WTC11 (cell line): ENCODE results near the gene DPH1. TPM values are rescaled to one million over a fixed set of nuclear protein-coding genes. Genes with fewer than 3 reads are reported as not detected.

Experiments used
- ATAC-seq: fragments of 200-7000 bp; cut with Tn5 transposase; 2 replicates; pipeline ENCODE4 v1.10.0; 2021; ENCODE audit warnings: mild to moderate bottlenecking, moderate library complexity
- CTCF ChIA-PET: fragments of 300-600 bp; sonication (Branson Sonifier 250); formaldehyde crosslinking; loops from one replicate; lab custom pipeline; 2021; ENCODE audit warnings: antibody characterized with exemption; lab: Charles Lee
- POLR2A ChIA-PET: fragments of 350-600 bp; sonication (Branson Sonifier 250); formaldehyde crosslinking; loops from one replicate; lab custom pipeline; 2021; ENCODE audit warnings: antibody characterized with exemption; lab: Charles Lee
- DNase-seq: peaks from one replicate; pipeline ENCODE4 v3.0.0; 2021; ENCODE audit warnings: low spot score
- H3K27ac Mint-ChIP-seq: 2 replicates; pipeline ENCODE4 v1.8.0; 2021; ENCODE audit warnings: mixed read lengths
- H3K27me3 Mint-ChIP-seq: 2 replicates; pipeline ENCODE4 v1.8.0; 2021; ENCODE audit warnings: low read depth, mild to moderate bottlenecking, moderate library complexity, mixed read lengths
- H3K36me3 Mint-ChIP-seq: 2 replicates; pipeline ENCODE4 v1.8.0; 2021; ENCODE audit warnings: mixed read lengths
- H3K4me1 Mint-ChIP-seq: 2 replicates; pipeline ENCODE4 v1.8.0; 2022; ENCODE audit warnings: mixed read lengths
- H3K4me3 Mint-ChIP-seq: 2 replicates; pipeline ENCODE4 v1.8.0; 2021; ENCODE audit warnings: mild to moderate bottlenecking, moderate library complexity, mixed read lengths
- H3K9me3 Mint-ChIP-seq: 2 replicates; pipeline ENCODE4 v1.8.0; 2021; ENCODE audit warnings: mixed read lengths
- ATF1 ChIP-seq: sonication (generic); formaldehyde crosslinking; IDR thresholded peaks from 2 replicates; pipeline ENCODE4 v1.8.1; 2023; ENCODE audit warnings: mild to moderate bottlenecking, moderate library complexity, missing genetic modification reagents
- ETV6 ChIP-seq: sonication (generic); formaldehyde crosslinking; IDR thresholded peaks from 2 replicates; pipeline ENCODE4 v1.8.1; 2022; ENCODE audit warnings: mild to moderate bottlenecking, missing genetic modification reagents
- FOXP1 ChIP-seq: sonication (generic); formaldehyde crosslinking; IDR thresholded peaks from 2 replicates; pipeline ENCODE4 v1.8.0; 2022; ENCODE audit warnings: missing genetic modification reagents, mild to moderate bottlenecking, moderate library complexity, borderline replicate concordance
- GRHL2 ChIP-seq: fragments of 250-450 bp; sonication (Bioruptor Pico); IDR thresholded peaks from 2 replicates; pipeline ENCODE4 v1.8.0; 2022; ENCODE audit warnings: mild to moderate bottlenecking, moderate library complexity; ENCODE audit not compliant: insufficient replicate concordance, severe bottlenecking
- GTF2I ChIP-seq: fragments of 250-450 bp; sonication (Bioruptor Pico); conservative IDR thresholded peaks from 2 replicates; pipeline ENCODE4 v1.4.0; 2021; ENCODE audit warnings: mild to moderate bottlenecking
- IRF2 ChIP-seq: sonication (generic); formaldehyde crosslinking; IDR thresholded peaks from 2 replicates; pipeline ENCODE4 v1.8.0; 2022; ENCODE audit warnings: low read depth, missing genetic modification reagents, borderline replicate concordance
- NFE2L1 ChIP-seq: sonication (generic); formaldehyde crosslinking; IDR thresholded peaks from 2 replicates; pipeline ENCODE4 v1.8.1; 2023; ENCODE audit warnings: missing genetic modification reagents
- PRRX2 ChIP-seq: fragments of 250-450 bp; sonication (Bioruptor Pico); IDR thresholded peaks from 2 replicates; pipeline ENCODE4 v1.8.0; 2021; ENCODE audit warnings: mild to moderate bottlenecking
- RORB ChIP-seq: fragments of 250-450 bp; sonication (Bioruptor Pico); IDR thresholded peaks from 2 replicates; pipeline ENCODE4 v1.9.0; 2021; ENCODE audit warnings: mild to moderate bottlenecking
- TCF7 ChIP-seq: sonication (generic); formaldehyde crosslinking; IDR thresholded peaks from 2 replicates; pipeline ENCODE4 v1.8.0; 2022; ENCODE audit warnings: mild to moderate bottlenecking, low read depth, missing genetic modification reagents, moderate library complexity
- ZMAT4 ChIP-seq: fragments of 250-450 bp; sonication (Bioruptor Pico); IDR thresholded peaks from 2 replicates; pipeline ENCODE4 v1.9.0; 2021; ENCODE audit warnings: mild to moderate bottlenecking
- ZNF532 ChIP-seq: fragments of 250-450 bp; sonication (Bioruptor Pico); IDR thresholded peaks from 2 replicates; pipeline ENCODE4 v1.9.0; 2021; ENCODE audit warnings: mild to moderate bottlenecking, borderline replicate concordance
- ZNF671 ChIP-seq: fragments of 250-450 bp; sonication (Bioruptor Pico); IDR thresholded peaks from 2 replicates; pipeline ENCODE4 v1.8.0; 2021; ENCODE audit warnings: mild to moderate bottlenecking
- total RNA-seq: library from RNA; stranded (reverse); gene quantifications from 3 replicates; pipeline ENCODE4 v1.2.3, GENCODE V29; 2021
- TF ChIP-seq, protein P1 (sequence below): sonication (generic); formaldehyde crosslinking; IDR thresholded peaks from 2 replicates; pipeline ENCODE4 v1.8.0; 2022; ENCODE audit warnings: mild to moderate bottlenecking, missing genetic modification reagents
- TF ChIP-seq, protein P2 (sequence below): sonication (generic); formaldehyde crosslinking; IDR thresholded peaks from 2 replicates; pipeline ENCODE4 v1.8.0; 2022; ENCODE audit warnings: mild to moderate bottlenecking, missing genetic modification reagents
- TF ChIP-seq, protein P3 (sequence below): sonication (generic); formaldehyde crosslinking; IDR thresholded peaks from 2 replicates; pipeline ENCODE4 v1.8.0; 2022; ENCODE audit warnings: mild to moderate bottlenecking, missing genetic modification reagents
- TF ChIP-seq, protein P4 (sequence below): sonication (generic); formaldehyde crosslinking; IDR thresholded peaks from 2 replicates; pipeline ENCODE4 v1.8.1; 2022; ENCODE audit warnings: mild to moderate bottlenecking, missing genetic modification reagents, moderate library complexity, borderline replicate concordance

DPH1 gene
- total RNA-seq, 1 experiment from 2014 or later, result 43.2 TPM

DNA sequence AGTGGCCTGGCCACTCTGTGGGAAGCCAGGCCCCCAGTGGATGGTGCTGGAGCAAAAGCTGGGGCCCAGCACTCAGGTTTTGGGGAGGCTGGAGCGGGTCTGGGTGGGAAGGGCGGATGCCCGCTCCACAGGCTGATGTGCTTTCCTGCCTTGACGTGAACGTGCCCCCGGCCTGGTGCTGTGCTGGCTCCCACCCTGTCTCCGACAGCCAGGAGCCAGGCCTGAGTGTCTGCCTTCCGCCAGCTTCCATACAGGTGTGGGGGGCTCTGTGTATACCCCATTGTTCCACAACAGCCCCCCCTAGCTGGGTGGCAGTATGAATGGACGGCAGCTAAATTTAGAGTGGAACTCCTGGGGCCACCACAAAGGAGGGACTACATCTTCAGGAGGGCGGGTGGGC is 45.0 kb downstream of the DPH1 start:
- CTCF ChIA-PET, result interaction anchor here (1.1 to 3.7 kb wide), 8 partner anchors 16 to 170 kb away, joined by 3 to 21 read pairs (median 10); partner anchors contain the start of gene HIC1
- no peak overlapping the region for H3K27ac Mint-ChIP-seq

More for the DNA sequence above, 45.0 kb downstream of the DPH1 start:
- Mint-ChIP-seq H3K4me3 (no peak overlapping the region), H3K36me3 (peaks cover 8% of the 10 kb centered on the region), H3K27me3 (no peaks in the 10 kb centered on the region), H3K9me3 (no peaks in the 10 kb centered on the region), H3K4me1 (peaks cover 20% of the 10 kb centered on the region)
- ATAC-seq (no peak), DNase-seq (no peak)
- POLR2A ChIA-PET, result no interaction called here
- TF ChIP-seq FOXP1 (CRISPR knock-in tag) (no peak), ATF1 (CRISPR knock-in tag) (no peak), ETV6 (CRISPR knock-in tag) (no peak), TCF7 (CRISPR knock-in tag) (no peak), ZMAT4 (CRISPR knock-in tag) (no peak), GRHL2 (CRISPR knock-in tag) (no peak), NFE2L1 (CRISPR knock-in tag) (no peak), PRRX2 (CRISPR knock-in tag) (no peak), GTF2I (CRISPR knock-in tag) (no peak), ZNF671 (CRISPR knock-in tag) (no peak), IRF2 (no peak), ZNF532 (CRISPR knock-in tag) (no peak), RORB (CRISPR knock-in tag) (no peak)
- TF ChIP-seq, protein P1, sequence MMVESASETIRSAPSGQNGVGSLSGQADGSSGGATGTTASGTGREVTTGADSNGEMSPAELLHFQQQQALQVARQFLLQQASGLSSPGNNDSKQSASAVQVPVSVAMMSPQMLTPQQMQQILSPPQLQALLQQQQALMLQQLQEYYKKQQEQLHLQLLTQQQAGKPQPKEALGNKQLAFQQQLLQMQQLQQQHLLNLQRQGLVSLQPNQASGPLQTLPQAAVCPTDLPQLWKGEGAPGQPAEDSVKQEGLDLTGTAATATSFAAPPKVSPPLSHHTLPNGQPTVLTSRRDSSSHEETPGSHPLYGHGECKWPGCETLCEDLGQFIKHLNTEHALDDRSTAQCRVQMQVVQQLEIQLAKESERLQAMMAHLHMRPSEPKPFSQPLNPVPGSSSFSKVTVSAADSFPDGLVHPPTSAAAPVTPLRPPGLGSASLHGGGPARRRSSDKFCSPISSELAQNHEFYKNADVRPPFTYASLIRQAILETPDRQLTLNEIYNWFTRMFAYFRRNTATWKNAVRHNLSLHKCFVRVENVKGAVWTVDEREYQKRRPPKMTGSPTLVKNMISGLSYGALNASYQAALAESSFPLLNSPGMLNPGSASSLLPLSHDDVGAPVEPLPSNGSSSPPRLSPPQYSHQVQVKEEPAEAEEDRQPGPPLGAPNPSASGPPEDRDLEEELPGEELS, result no peak
- TF ChIP-seq, protein P2, sequence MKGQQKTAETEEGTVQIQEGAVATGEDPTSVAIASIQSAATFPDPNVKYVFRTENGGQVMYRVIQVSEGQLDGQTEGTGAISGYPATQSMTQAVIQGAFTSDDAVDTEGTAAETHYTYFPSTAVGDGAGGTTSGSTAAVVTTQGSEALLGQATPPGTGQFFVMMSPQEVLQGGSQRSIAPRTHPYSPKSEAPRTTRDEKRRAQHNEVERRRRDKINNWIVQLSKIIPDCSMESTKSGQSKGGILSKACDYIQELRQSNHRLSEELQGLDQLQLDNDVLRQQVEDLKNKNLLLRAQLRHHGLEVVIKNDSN (CRISPR knock-in tag), result no peak
- TF ChIP-seq, protein P3, sequence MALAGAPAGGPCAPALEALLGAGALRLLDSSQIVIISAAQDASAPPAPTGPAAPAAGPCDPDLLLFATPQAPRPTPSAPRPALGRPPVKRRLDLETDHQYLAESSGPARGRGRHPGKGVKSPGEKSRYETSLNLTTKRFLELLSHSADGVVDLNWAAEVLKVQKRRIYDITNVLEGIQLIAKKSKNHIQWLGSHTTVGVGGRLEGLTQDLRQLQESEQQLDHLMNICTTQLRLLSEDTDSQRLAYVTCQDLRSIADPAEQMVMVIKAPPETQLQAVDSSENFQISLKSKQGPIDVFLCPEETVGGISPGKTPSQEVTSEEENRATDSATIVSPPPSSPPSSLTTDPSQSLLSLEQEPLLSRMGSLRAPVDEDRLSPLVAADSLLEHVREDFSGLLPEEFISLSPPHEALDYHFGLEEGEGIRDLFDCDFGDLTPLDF (CRISPR knock-in tag), result no peak
- TF ChIP-seq, protein P4, sequence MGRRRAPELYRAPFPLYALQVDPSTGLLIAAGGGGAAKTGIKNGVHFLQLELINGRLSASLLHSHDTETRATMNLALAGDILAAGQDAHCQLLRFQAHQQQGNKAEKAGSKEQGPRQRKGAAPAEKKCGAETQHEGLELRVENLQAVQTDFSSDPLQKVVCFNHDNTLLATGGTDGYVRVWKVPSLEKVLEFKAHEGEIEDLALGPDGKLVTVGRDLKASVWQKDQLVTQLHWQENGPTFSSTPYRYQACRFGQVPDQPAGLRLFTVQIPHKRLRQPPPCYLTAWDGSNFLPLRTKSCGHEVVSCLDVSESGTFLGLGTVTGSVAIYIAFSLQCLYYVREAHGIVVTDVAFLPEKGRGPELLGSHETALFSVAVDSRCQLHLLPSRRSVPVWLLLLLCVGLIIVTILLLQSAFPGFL (CRISPR knock-in tag), result no peak
